ENCODE results near the gene PTPRN2.

Gene PTPRN2

DNA sequence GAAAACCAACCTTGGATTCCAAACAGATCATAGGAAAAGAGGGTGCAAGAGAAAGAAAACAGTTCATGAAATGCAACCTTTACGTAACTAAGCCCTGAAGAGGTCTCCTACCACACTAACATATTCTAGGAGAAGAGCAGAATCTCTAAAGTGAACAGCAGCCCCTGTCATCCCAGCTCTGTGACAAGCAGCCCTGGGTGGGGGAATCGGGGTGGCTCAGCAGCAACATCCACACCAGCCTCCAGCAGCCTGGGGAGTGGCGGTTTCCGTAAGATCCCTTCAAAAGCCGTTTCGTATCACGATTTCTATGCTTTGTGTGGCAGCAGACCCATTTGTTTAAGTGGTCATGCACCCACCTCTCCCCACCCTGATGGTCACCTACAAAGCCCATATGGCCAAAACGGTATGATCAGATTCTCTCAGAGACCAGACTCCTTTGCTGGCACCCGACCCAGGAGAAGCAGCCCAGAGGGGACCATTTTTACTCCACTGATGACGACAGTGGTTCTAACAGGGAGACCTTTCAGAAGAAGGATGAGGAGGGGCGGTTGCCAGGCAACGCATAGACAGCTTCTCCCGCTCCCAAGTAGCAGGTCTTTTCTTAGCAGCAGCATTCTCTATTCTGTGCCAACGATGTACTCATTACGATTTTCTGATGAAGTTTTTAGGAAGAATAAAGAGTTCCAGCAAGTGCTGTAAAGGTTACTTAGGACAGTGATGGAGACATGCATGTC, 950.2 kb downstream of the PTPRN2 start:
- no peak for DNase-seq (ENCODE audit: low read depth)

DNA sequence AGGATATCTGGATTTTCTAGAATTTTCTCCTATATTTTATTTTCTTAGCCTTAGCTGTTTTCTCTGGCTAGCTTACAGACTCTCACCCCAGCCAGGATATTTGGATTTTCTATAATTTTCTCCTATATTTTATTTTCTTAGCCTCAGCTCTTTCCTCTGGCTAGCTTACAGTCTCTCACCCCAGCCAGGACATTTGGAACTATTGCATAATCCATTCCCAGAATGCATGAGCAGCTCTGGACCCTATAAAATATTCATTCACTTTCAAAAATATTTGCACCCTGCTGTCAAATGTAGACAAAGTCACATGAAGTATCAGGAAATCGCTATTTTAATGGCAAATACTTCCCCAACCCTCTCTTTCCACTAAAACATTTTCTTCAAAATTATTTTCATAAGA, 952.0 kb downstream of the PTPRN2 start:
- DNase-seq (ENCODE audit: low read depth): no peak

DNA sequence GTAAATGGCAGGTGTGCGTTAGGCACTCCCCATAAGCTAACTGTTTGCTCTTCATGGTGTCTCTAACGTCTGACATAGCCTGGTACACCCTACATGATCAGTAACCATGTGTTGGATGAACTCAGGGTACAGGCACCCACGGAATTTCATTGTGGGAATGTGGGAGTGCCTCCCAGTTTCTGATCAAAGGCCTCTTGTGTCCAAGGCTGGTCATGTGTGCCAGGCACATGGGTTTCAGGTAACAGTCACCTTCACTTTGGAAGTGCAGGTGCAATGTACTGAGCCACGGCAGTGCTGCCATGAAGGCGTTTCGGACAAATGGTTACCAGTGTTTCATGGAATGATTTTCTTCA, 952.5 kb downstream of the PTPRN2 start:
- no peak for DNase-seq (ENCODE audit: low read depth)

DNA sequence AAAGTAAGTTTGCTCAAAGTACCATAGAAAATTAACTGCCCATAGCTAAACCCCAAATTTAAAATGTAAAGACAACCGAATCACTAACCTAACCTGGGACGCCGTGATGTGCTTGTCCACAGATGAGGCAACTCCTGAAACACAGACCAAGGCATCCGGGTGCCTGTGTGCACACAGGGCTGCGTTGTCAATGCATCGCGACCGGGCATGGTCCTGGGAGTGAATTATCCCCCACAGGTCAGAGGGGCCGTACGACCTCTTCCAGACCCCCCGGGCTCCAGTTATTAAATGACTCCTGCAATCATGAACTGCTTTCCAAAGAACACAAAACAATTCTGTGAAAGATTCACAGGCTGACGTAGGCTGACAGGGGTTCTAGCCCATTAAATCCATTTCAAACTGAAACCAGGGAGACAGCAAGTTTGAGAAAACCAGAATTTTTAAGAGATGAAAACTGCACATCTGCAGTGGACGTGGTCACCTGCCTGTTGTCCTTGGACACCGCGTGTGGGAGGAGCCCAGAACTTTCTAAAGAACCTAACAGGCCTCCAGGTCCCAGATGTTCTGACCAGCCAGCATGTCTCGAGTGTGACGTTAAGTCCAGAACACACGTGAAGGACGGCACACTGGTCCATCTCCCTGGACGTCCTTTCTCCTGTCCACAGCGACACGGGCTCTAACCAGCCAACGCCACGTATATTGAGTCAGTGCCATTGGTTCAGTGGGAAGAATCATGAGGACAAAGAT, 953.0 kb downstream of the PTPRN2 start:
- no peak for DNase-seq (ENCODE audit: low read depth)

DNA sequence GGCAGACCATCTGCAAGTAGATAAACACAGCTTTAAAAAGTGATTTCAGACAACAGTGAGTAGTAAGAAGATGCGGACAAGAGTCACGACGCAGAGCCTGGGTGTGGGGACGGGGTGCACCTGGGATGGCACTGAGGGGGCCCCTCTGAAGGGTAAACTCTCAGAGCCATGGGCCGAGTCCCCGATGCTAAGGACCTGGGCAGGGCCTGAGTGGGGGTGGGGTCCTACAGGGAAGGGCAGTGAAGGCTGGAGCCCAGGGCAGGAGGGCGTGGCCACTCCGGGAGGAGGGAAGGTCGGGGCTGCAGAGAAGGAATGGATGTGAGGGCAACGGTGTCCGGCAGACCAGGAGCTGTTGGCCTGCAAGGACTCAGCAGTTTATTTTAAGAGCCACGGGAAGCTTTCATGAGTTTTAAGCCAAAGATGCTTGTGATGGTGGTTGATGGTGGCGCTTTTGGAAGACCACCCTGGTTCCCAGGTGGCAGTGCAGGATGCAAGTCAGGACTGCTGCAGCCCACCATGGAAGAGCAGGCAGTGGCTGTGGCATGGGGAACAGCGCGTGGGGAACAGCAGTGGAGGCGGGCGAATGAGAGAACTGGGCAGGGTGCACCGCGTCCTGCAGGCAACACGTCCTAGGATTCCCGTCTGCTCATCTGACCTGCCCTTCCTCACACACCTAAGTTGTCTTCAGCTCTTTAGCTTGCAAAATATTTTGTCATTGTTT, 954.0 kb downstream of the PTPRN2 start:
- DNase-seq (ENCODE audit: low read depth): no peak

DNA sequence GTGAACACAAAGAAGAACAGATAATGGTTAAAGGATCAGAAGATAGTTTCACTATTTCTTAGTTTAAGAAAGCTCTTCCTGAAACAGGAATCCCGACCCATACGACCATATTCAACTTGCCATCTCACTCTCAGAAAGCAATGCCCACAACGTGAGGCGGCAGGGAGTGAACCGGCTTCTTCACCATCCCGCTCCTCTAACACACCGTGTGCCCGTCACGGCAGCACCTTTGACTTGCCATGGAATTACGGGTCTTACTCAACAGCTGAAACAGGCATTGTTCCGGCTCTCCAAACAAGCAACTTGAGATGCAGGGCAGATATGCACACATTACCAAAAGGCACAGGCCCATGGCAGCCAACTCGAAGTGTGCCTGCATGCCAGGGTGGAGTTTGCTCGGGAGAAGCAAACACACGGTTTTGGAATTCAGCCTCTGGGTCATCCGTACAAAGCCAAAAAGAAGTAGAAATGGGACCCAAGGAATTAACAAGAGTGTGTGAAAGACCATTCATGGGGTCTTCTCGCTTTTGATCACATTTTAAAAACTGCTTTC, 957.2 kb downstream of the PTPRN2 start:
- DNase-seq (ENCODE audit: low read depth): no peak

DNA sequence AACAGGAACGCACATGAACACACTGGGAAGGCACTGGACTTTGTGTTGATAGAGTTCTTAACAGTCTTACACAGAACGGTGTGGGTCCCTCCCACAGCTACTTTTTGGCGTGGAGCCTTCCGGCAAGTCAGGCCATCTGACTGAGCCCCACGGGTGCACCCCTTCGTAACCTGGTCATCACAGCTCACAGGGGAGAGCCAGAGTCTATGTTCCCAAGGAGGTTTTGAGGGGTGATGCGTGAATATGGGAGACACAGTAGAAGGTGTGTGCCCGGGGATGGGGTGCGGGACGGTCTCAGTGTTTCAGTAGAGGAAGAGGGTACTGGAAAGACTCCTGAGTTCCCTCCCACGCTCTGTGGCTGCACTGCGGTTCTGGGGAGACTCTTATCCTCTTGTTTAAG, 959.2 kb downstream of the PTPRN2 start:
- no peak for DNase-seq (ENCODE audit: low read depth)

DNA sequence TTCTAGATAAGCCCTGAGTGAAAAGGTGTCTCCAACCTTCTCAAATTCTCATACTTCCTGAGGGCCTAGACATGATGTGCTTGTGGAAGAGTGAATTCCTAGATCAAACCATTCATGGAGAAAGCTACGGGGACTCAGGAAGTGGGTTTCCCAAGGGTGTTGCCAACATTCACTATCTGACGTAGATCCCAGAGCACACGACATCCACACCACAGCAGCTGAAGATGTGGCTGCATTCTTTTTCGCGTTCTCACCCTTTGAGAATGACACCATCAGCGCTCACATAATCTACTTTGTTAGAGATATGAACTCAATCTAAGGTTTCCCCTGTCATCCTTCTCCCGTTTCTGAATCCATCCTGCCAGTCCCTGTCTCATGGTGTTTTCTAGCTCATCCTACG, 960.0 kb downstream of the PTPRN2 start:
- no peak for DNase-seq (ENCODE audit: low read depth)

DNA sequence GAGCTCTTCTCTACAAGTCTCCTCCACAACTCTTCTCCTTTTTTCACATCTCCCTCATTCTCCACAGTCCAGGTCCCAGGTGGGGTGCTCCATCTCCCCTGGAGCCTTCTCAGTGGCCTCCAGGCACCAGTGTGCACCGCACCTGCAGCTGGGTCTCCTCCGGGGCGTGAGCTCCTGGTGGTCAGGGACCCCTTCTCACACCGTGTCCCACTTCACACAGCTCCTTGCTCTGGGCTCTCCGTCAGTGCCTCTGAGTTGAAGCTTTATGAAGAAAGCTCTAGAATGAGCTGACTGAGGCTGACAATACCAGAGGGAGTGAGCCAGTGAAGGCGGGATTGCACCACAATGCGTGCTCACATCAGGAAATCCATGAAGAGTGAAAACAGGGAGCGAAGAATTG, 960.6 kb downstream of the PTPRN2 start:
- DNase-seq (ENCODE audit: low read depth): no peak

DNA sequence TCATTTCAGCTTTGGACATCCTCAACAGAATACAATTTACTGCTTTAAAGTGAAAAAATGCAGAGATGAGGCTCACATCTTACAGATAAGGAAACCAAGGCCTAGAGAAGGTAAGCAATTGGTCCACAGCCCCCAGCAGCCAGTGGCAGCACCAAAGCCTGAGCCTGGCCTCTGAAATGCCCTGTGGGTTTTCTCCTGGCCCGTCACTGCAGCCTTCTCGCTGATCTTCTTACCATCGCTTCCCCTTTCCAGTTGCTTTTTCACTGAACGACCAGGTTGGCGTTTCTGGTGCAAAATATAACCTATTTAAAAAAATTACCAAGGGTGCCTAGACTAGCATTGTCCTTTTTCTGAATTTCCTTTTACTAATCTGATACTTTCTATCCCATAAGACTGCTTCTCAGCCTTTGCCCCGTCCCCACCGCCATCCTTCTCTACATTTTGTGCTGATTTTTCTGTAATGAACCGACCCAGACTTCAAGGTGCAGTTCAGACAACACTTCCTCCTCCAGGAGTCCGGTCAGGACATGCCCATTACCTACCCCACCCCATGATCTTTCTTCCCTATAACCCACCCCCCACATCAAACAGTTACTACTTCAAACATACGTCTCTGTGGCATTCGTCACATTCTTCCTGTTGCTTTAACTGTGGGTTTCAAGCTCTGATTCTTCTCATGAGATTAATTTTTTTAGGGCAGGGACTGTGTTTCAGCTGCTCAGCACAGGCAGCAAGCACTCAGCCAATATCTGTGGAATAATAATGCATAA, 961.5 kb downstream of the PTPRN2 start:
- no peak for DNase-seq (ENCODE audit: low read depth)

DNA sequence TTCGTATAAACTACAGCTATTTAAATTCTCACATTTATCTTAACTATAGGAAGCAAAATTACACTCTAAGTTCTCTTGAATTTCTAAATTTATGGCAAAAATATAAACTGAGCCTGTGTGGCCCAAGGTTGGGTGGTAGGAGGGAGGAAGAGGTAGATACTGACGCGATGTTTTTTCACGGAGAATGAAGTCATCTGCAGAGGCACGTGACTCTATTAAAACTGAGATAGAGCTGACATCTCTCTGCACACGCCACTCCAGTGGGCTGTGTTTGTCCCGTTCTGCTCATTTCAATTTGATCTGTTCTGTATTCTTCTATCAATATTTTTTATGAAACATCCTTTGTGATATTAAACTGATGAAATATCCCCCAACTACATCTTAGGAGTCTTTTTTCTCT, 964.1 kb downstream of the PTPRN2 start:
- no peak for DNase-seq (ENCODE audit: low read depth)

DNA sequence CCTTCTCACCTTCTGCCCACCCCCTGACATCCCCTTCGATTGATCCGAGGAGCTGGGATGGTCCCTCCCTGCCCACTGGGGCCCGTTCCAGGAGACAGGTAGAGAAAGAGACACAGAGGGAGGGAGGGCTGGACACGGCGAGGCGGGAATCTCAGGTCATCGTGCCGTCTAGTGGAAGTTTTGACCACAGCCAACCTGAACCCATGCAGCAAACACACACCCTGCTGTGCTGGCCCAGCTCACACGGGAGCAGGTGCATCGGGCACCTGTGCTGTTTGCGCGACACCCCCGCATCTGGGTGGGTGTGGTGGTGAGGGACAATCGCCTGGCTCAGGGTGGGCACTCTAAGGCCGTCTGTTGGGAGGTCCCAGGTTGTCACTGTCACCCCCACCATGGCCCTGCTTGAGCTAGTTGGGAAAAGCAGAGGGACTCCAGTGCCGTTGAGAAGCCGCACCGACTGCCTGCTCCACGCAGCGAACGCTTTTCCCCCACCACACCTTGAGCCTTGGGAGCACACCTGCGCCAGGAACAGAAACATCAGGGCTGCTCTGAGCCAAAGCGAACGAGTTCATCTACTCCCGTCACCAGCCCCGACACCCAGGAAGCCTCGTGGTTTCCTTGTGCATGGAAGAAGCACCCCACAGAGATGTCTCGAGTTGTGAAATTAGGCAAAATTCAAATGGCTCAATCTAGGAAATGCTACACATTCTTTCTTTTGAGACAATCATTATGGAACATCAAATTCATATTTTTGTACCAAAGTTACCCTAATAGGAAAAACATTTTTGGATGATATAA, 965.0 kb downstream of the PTPRN2 start:
- no peak for DNase-seq (ENCODE audit: low read depth)

DNA sequence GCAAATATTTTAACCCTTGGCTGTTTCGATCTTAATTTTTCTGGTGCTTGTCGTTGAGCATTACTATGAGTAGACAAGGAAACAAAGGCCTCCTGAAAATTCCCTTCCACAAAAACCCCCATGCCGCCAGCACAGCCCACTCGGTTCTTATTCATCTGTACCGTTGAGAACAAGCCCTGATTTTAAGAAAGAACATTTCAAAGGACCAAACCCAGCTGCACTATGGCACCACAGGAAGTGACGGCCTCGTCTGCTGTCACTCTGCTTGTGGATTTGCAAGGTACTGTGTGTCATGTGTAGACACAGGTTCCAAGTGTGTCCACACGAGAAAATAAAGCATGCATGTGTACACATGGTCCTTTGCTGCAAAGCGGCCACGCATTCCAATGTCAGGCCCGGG, 965.6 kb downstream of the PTPRN2 start:
- DNase-seq (ENCODE audit: low read depth): no peak

DNA sequence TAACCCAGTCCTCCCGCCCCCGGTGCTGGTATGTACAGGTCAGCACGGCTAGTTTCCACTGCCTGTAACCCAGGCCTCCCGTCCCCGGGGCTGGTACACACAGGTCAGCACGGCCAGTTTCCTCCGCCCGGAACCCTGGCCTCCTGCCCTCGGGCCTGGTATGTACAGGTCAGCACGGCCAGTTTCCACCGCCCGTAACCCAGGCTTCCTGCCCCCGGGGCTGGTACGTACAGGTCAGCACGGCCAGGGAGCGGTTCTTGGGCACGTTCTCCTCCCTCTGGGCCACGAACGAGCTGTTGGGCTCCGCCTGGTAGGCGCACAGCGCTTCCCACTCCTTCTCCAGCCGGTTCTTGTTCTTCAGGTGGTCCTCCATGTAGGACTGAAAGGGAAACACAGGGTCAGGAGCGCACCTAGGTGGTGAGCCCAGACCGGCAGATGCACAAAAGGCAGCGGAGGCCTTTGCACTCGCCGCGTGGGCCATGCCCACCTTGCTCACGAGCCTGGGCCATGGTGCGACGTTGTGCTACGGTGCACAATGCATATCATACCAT, 966.4 kb downstream of the PTPRN2 start:
- DNase-seq (ENCODE audit: low read depth): no peak

DNA sequence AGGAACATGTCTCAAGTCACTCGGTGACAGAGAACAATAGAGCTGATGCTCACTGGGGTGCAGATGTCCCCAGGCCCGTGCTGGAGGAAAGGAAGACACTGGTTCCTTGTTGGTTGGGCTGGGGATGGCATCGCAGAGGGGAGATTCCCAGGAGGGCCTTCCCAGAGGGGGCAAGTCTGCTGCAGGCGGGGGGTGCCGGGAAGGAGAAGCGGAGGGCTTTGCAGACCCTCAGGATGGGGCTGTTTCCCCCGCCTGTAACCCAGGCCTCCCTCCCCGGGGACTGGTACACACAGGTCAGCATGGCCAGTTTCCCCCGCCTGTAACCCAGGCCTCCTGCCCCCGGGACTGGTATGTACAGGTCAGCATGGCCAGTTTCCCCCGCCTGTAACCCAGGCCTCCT, 967.0 kb downstream of the PTPRN2 start:
- no peak for DNase-seq (ENCODE audit: low read depth)

DNA sequence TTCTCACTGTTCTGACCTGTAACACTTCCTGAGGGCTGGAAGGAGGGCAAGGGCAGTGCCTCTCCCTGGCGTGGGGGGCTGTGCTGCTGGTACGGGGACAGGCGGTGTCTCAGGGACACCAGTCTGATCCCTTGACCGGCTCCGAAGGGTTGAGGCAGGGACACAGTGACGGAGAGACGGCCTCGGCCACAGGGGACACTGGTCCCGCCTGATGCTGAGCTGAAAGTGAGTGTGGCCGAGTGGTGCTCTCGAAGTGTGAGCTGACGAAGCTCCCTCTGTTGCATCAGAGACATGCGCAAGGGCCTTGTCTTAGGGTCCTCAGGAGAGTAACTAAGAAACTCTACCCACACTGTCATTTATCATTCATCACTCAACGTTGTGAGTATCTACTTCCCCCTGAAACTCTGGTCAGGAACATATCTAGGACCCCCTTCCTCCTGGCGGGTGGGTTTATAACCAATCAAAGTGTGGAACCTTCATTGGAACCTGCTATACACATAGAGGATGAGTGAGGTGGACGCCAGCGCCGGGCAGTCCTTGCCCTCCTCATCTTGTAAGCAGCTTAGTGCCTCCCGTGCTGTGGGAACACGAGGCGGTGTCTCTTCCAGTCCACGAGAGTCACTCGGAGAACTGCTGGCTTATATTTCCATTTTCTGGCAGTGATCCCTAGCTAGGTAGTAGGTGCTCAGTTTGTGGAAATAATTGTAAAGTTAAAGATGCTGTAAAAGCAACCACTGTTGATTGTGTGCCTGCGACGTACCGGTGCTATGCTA, 967.7 kb downstream of the PTPRN2 start:
- no peak for DNase-seq (ENCODE audit: low read depth)

DNA sequence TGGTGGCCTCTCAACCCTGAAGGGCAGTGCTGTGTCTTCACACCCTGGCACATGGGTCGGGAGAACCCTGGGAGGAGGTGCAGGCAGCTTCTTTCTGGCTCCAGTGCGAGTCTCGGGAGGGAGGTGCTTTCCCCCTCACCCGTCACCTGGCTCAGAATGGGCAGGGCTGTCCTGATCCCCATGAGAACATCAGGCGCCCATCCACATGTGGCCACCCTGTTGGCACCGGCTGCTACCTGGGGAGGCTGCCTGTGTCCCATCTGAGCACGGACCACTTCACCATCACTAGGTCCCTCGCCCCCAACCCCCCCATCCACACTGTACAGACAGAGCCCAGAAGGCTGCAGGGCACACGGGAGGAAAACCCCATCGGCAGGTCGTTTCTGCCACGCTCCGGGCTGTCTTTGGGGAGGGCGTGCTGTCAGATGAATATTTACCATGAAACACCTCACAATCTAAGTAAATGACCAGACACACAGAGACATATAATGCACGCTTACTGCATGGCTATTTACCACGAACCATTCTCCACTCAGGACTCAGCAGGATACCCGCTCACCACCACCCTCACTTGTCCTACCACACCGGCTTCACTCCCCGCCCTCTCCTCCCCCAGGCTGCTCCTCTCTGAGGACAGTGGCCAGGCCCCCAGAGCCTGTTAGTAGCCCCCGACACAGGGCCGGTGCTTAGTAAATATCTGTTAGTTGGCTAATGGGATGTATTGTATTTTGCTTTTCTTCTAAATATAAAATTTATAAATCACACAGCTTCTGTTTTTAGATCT, 968.6 kb downstream of the PTPRN2 start:
- no peak for DNase-seq (ENCODE audit: low read depth)

DNA sequence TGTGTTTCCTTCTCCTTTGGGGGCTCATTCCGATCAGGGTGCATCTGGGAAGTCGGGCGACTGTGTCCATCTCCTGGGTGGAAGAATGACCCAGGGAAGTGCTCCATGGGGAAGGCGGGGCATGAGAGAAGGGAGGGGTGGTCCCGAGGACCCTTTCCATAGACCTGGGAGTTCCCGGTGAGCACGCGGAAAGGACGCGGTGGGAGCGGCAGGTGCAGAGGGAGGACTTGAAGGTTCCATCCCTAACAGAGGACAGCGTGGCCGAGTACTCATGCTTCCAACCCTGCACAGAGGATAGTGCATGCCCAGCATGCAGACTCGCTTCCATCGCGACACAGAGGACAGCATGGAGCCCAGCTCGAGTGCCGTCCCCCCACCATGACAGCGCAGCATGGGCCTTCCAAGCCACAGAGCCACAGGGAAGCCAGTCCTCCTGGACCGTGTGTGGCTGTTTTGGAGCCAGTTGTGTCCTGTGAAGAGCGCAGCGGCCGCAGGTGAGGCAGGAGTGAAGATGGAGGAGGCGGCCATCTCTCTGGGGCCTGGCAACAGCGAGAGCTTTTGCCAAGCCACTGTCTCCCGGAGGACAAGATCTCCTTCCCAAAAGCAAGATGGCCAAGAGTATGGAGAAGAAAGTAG, 969.4 kb downstream of the PTPRN2 start:
- DNase-seq (ENCODE audit: low read depth): no peak

DNA sequence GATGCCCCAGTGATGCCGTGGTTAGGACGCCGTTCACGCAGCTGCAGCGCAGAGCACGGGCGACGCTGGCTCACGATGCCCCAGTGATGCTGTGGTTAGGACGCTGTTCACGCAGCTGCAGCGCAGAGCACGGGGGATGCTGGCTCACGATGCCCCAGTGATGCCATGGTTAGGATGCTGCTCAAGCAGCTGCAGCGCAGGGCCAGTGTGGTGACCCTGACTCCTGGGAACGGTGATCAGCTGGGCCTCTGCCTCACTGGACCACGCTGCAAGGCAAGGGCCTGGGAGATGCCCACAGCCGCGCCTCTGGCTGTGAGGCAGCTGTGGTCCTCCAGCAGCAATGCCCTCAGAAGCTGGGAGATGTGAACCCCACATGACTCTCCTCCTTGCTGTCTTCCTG, 970.2 kb downstream of the PTPRN2 start:
- DNase-seq (ENCODE audit: low read depth): no peak
